Measurements from ENCODE around the gene ZSWIM8. TPM values are rescaled to one million over a fixed set of nuclear protein-coding genes. Genes with fewer than 3 reads are reported as not detected.
A peak's percentile ranks its signal among the peaks of the same experiment; 100 is the strongest.
"Not testable (repeated sequence)": the region's sequence is repeated elsewhere in the genome, so short reads cannot be mapped to it uniquely, and the experiment has no call there.

The ZSWIM8 gene
- polyA plus RNA-seq, 3 donors = 7.8 to 150 (median 19.2) TPM

DNA sequence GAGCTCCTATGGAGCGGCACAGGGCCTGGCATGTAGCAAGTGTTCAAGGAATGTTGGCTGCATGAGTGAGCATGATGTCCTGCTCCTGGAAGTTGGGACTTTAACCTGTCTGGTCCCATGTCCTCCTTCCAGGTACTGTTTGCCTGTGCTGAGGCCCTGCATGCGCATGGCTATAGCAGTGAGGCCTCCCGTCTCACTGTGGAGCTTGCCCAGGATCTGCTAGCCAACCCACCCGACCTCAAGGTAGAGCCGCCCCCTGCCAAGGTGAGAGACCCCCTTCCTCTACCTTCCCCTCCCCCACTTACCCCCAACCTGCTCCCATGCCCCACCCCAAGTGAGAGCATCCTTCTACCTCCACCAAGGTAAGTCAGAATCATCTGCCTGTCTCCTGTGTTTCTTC lies 8.1 kb downstream of the ZSWIM8 start:
- Histone ChIP-seq H3K4me3 (replicated peaks in 1 of 3; ENCODE audit: low read depth in 2 of 3, low read length in 3 of 3) (no peak overlapping the region), H3K36me3 (replicated peaks in 1 of 2; ENCODE audit: control insufficient read depth in 1 of 2, insufficient read depth in 2 of 2, low read length in 2 of 2) (peaks cover 93 to 100% of the 10 kb centered on the region in 2 donors), H3K4me1 (ENCODE audit: control insufficient read depth in 1 of 2, insufficient read depth in 2 of 2, low read length in 2 of 2) (no peaks in the 10 kb centered on the region), H3K4me2 (replicated peaks; ENCODE audit: extremely low read depth, low read length, poor library complexity, severe bottlenecking) (no peak overlapping the region), H3K27ac (ENCODE audit: low read depth in 1 of 2, low read length in 2 of 2) (no peak overlapping the region), H3K9ac (ENCODE audit: insufficient read depth, low read length, poor library complexity, severe bottlenecking) (no peak overlapping the region), H3K79me2 (ENCODE audit: insufficient read depth, low read length) (peaks cover 6% of the 10 kb centered on the region), H3K27me3 (ENCODE audit: control insufficient read depth in 2 of 2, insufficient read depth in 2 of 2, low read length in 2 of 2) (no peaks in the 10 kb centered on the region), H3K9me3 (replicated peaks in 1 of 2; ENCODE audit: control insufficient read depth in 1 of 2, insufficient read depth in 1 of 2, low read length in 2 of 2) (no peaks in the 10 kb centered on the region), H2AFZ (ENCODE audit: insufficient read depth, low read depth, low read length, poor library complexity, severe bottlenecking) (no peak overlapping the region), H4K20me1 (ENCODE audit: insufficient read depth, low read length) (peaks cover 36% of the 10 kb centered on the region)
- Mint-ChIP-seq H3K27ac (peak overlapping the region in 1 of 7 donors; percentile 72), H3K27me3 (ENCODE audit: low read depth in 3 of 3) (peaks cover 0 to 1% (median 0%) of the 10 kb centered on the region in 3 donors), H3K36me3 (peaks cover 90 to 99% of the 10 kb centered on the region in 2 donors), H3K4me1 (no peaks in the 10 kb centered on the region), H3K9me3 (peaks cover 0 to 2% (median 0%) of the 10 kb centered on the region in 7 donors), H3K4me3 (no peak overlapping the region)
- intact Hi-C loops (cut with micrococcal nuclease) = no loop called here
- no peak for DNase-seq
- TF ChIP-seq, protein P1, sequence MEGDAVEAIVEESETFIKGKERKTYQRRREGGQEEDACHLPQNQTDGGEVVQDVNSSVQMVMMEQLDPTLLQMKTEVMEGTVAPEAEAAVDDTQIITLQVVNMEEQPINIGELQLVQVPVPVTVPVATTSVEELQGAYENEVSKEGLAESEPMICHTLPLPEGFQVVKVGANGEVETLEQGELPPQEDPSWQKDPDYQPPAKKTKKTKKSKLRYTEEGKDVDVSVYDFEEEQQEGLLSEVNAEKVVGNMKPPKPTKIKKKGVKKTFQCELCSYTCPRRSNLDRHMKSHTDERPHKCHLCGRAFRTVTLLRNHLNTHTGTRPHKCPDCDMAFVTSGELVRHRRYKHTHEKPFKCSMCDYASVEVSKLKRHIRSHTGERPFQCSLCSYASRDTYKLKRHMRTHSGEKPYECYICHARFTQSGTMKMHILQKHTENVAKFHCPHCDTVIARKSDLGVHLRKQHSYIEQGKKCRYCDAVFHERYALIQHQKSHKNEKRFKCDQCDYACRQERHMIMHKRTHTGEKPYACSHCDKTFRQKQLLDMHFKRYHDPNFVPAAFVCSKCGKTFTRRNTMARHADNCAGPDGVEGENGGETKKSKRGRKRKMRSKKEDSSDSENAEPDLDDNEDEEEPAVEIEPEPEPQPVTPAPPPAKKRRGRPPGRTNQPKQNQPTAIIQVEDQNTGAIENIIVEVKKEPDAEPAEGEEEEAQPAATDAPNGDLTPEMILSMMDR (IDR thresholded peaks at IDR 0.05) = no peak
- WGBS (ENCODE audit: insufficient coverage) = 98% methylated on average over 5 of the region's 5 CpGs

DNA sequence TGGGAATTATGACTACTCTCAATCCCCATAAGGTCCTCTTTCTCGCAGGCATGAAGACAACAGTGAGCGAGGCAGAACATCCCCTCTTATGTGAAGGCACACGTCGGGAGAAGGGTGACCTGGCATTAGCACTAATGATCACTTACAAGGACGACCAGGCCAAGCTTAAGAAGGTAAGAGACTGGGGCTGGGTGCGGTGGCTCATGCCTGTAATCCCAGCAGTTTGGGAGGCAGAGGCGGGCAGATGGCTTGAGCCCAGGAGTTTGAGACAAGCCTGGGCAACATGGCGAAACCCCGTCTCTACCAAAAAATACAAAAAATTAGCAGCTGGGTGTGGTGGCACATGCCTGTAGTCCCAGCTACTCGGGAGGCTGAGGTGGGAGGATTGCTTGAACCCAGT lies 10.1 kb downstream of the ZSWIM8 start:
- H3K9ac ChIP-seq (ENCODE audit: insufficient read depth, low read length, poor library complexity, severe bottlenecking); intact Hi-C loops (cut with micrococcal nuclease); H3K4me1 ChIP-seq (ENCODE audit: control insufficient read depth in 1 of 2, insufficient read depth in 2 of 2, low read length in 2 of 2); H2AFZ ChIP-seq (ENCODE audit: insufficient read depth, low read depth, low read length, poor library complexity, severe bottlenecking); H3K4me3 Mint-ChIP-seq; H3K9me3 Mint-ChIP-seq; H3K27me3 Mint-ChIP-seq (ENCODE audit: low read depth in 3 of 3); H3K27ac ChIP-seq (ENCODE audit: low read depth in 1 of 2, low read length in 2 of 2); H3K4me2 ChIP-seq (replicated peaks; ENCODE audit: extremely low read depth, low read length, poor library complexity, severe bottlenecking); H3K9me3 ChIP-seq (replicated peaks in 1 of 2; ENCODE audit: control insufficient read depth in 1 of 2, insufficient read depth in 1 of 2, low read length in 2 of 2); DNase-seq; H3K79me2 ChIP-seq (ENCODE audit: insufficient read depth, low read length); H3K4me3 ChIP-seq (replicated peaks in 1 of 3; ENCODE audit: low read depth in 2 of 3, low read length in 3 of 3); H3K27me3 ChIP-seq (ENCODE audit: control insufficient read depth in 2 of 2, insufficient read depth in 2 of 2, low read length in 2 of 2); H3K4me1 Mint-ChIP-seq: not testable (repeated sequence)
- H3K36me3 Mint-ChIP-seq = peaks cover 86 to 100% of the 10 kb centered on the region in 2 donors
- Histone ChIP-seq H4K20me1 (ENCODE audit: insufficient read depth, low read length) (peaks cover 39% of the 10 kb centered on the region), H3K36me3 (replicated peaks in 1 of 2; ENCODE audit: control insufficient read depth in 1 of 2, insufficient read depth in 2 of 2, low read length in 2 of 2) (peaks cover 91 to 100% of the 10 kb centered on the region in 2 donors)
- peak overlapping the region in 1 of 7 donors; percentile 54 for H3K27ac Mint-ChIP-seq
- 97% methylated on average over 6 of the region's 10 CpGs for WGBS (ENCODE audit: insufficient coverage)

DNA sequence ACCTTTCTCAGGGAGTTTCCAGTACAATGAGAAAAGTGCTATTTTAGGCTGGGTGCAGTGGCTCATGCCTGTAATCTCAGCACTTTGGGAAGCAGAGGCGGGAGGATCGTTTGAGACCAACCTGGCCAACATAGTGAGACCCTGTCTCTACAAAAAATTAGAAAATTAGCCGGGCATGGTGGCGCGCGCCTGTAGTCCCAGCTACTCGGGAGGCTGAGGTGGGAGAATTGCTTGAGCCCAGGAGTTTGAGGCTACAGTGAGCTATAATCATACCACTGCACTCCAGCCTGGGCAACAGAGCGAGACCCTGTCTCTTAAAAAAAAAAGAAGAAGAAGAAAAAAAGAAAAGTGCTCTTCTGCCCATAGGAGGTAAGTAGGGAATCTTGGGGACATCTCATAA lies 10.6 kb downstream of the ZSWIM8 start:
- H3K9me3 Mint-ChIP-seq; H3K27me3 ChIP-seq (ENCODE audit: control insufficient read depth in 2 of 2, insufficient read depth in 2 of 2, low read length in 2 of 2); H3K79me2 ChIP-seq (ENCODE audit: insufficient read depth, low read length); H3K27ac Mint-ChIP-seq; H3K9ac ChIP-seq (ENCODE audit: insufficient read depth, low read length, poor library complexity, severe bottlenecking); H3K27ac ChIP-seq (ENCODE audit: low read depth in 1 of 2, low read length in 2 of 2); H3K9me3 ChIP-seq (replicated peaks in 1 of 2; ENCODE audit: control insufficient read depth in 1 of 2, insufficient read depth in 1 of 2, low read length in 2 of 2); H3K4me1 ChIP-seq (ENCODE audit: control insufficient read depth in 1 of 2, insufficient read depth in 2 of 2, low read length in 2 of 2); H3K4me3 ChIP-seq (replicated peaks in 1 of 3; ENCODE audit: low read depth in 2 of 3, low read length in 3 of 3); H3K27me3 Mint-ChIP-seq (ENCODE audit: low read depth in 3 of 3); H3K4me2 ChIP-seq (replicated peaks; ENCODE audit: extremely low read depth, low read length, poor library complexity, severe bottlenecking); intact Hi-C loops (cut with micrococcal nuclease); H3K4me1 Mint-ChIP-seq; H3K4me3 Mint-ChIP-seq; H2AFZ ChIP-seq (ENCODE audit: insufficient read depth, low read depth, low read length, poor library complexity, severe bottlenecking); DNase-seq: not testable (repeated sequence)
- peaks cover 91 to 100% of the 10 kb centered on the region in 2 donors for H3K36me3 ChIP-seq (replicated peaks in 1 of 2; ENCODE audit: control insufficient read depth in 1 of 2, insufficient read depth in 2 of 2, low read length in 2 of 2)
- H3K36me3 Mint-ChIP-seq = peaks cover 83 to 100% of the 10 kb centered on the region in 2 donors
- WGBS (ENCODE audit: insufficient coverage) = 100% methylated on average over 1 of the region's 8 CpGs
- H4K20me1 ChIP-seq (ENCODE audit: insufficient read depth, low read length) = peaks cover 44% of the 10 kb centered on the region
